H1 (cell line): ENCODE data around the gene TRAPPC12. TPM values are rescaled to one million over a fixed set of nuclear protein-coding genes. Genes with fewer than 3 reads are reported as not detected.

Experiments used
- CTCF ChIA-PET: fragments of 300-600 bp; sonication (Branson Sonifier 250); formaldehyde crosslinking; loops from one replicate; lab custom pipeline; 2021; ENCODE audit not compliant: partially characterized antibody; lab: Charles Lee
- POLR2A ChIA-PET: fragments of 300-600 bp; sonication (Branson Sonifier 250); formaldehyde crosslinking; loops from one replicate; lab custom pipeline; 2021; ENCODE audit warnings: inconsistent platforms; ENCODE audit not compliant: partially characterized antibody; lab: Charles Lee
- DNase-seq, 2 experiments: peaks; one replicate each; pipeline versions ENCODE4 v3.0.0 to v3.0.0-alpha.2; 2010 to 2022; ENCODE audit warnings: low spot score in 2 of 2, low read depth in 1 of 2, mixed read lengths in 1 of 2
- FAIRE-seq: peaks from 2 replicates; lab custom pipeline; 2011; peaks lifted over from hg19 to GRCh38; lab: Jason Lieb, UNC
- H2AFZ ChIP-seq: 2 replicates; pipeline ENCODE4 v1.8.1; 2012; ENCODE audit warnings: low read length, inconsistent platforms
- H2AK5ac ChIP-seq: 2 replicates; pipeline ENCODE4 v1.6.1; 2013; ENCODE audit warnings: low read depth, low read length
- H2BK120ac ChIP-seq: replicated peaks from 2 replicates; pipeline ENCODE3; 2013; ENCODE audit warnings: low read depth, low read length, inconsistent platforms
- H2BK12ac ChIP-seq: 2 replicates; pipeline ENCODE4 v1.6.1; 2013; ENCODE audit warnings: low read depth, low read length
- H2BK15ac ChIP-seq: 2 replicates; pipeline ENCODE4 v1.6.1; 2013; ENCODE audit warnings: low read length
- H2BK20ac ChIP-seq: 2 replicates; pipeline ENCODE4 v1.6.1; 2013; ENCODE audit warnings: low read length
- H2BK5ac ChIP-seq: 2 replicates; pipeline ENCODE4 v1.6.1; 2013; ENCODE audit warnings: low read depth, low read length
- H3K14ac ChIP-seq: 2 replicates; pipeline ENCODE4 v1.6.1; 2013; ENCODE audit warnings: inconsistent platforms; ENCODE audit not compliant: insufficient read length
- H3K18ac ChIP-seq: 2 replicates; pipeline ENCODE4 v1.6.1; 2013; ENCODE audit warnings: low read length; ENCODE audit errors: extremely low read depth
- H3K23ac ChIP-seq: 2 replicates; pipeline ENCODE4 v1.6.1; 2013; ENCODE audit warnings: inconsistent platforms; ENCODE audit not compliant: insufficient read length
- H3K23me2 ChIP-seq: 2 replicates; pipeline ENCODE4 v1.6.1; 2013; ENCODE audit warnings: low read depth, low read length
- H3K27ac ChIP-seq: 2 replicates; pipeline ENCODE4 v1.6.1; 2011; ENCODE audit warnings: low read depth, low read length, inconsistent platforms
- H3K27me3 ChIP-seq, 4 experiments: replicated peaks in 1 of 4; 1 replicate in 1 of 4; 2 replicates in 3 of 4; pipeline versions ENCODE4 v1.6.1 to v1.8.1; 2011 to 2013; ENCODE audit warnings: low read length in 3 of 4, mild to moderate bottlenecking in 3 of 4, inconsistent platforms in 2 of 4, mixed read lengths in 2 of 4, moderate library complexity in 1 of 4; ENCODE audit not compliant: control insufficient read depth in 3 of 4, insufficient read depth in 3 of 4; ENCODE audit errors: extremely low read depth in 1 of 4
- H3K36me3 ChIP-seq, 4 experiments: 2 replicates each; pipeline versions ENCODE4 v1.6.1 to v1.8.1; 2011 to 2013; ENCODE audit warnings: mild to moderate bottlenecking in 4 of 4, low read length in 3 of 4, moderate library complexity in 2 of 4, control low read depth in 1 of 4, inconsistent platforms in 1 of 4; ENCODE audit not compliant: insufficient read depth in 4 of 4, control insufficient read depth in 2 of 4
- H3K4ac ChIP-seq: replicated peaks from 2 replicates; pipeline ENCODE3; 2013; ENCODE audit warnings: low read length, low read depth, mixed read lengths, inconsistent platforms; ENCODE audit not compliant: insufficient read length
- H3K4me1 ChIP-seq, 4 experiments: replicated peaks in 1 of 4; 1 replicate in 1 of 4; 2 replicates in 3 of 4; pipeline versions ENCODE4 v1.6.1 to v1.8.1; 2011 to 2013; ENCODE audit warnings: low read length in 3 of 4, inconsistent platforms in 2 of 4, mixed read lengths in 1 of 4; ENCODE audit not compliant: insufficient read depth in 4 of 4, control insufficient read depth in 3 of 4
- H3K4me2 ChIP-seq, 2 experiments: 2 replicates each; pipeline versions ENCODE4 v1.6.1 to v1.8.1; 2011 to 2013; ENCODE audit warnings: low read depth in 2 of 2, low read length in 2 of 2, control low read depth in 1 of 2, inconsistent platforms in 1 of 2, mild to moderate bottlenecking in 1 of 2; ENCODE audit not compliant: insufficient read depth in 1 of 2
- H3K4me3 ChIP-seq, 4 experiments: fragments of 200-600, 300-600 bp in 1 of 4; sonication (generic), shearing (Covaris generic), sonication (Bioruptor Twin) in 1 of 4; 2 replicates each; pipeline versions ENCODE4 v1.5.1 to v1.8.1; 2011 to 2016; ENCODE audit warnings: low read length in 4 of 4, low read depth in 3 of 4, control low read depth in 2 of 4, inconsistent platforms in 2 of 4, mild to moderate bottlenecking in 2 of 4, mixed read lengths in 1 of 4, moderate library complexity in 1 of 4; ENCODE audit not compliant: insufficient read depth in 2 of 4; ENCODE audit errors: extremely low read depth in 1 of 4
- H3K56ac ChIP-seq: replicated peaks from 2 replicates; pipeline ENCODE3; 2013; ENCODE audit warnings: low read depth, mild to moderate bottlenecking, mixed read lengths, low read length, inconsistent platforms; ENCODE audit not compliant: insufficient read length
- H3K79me1 ChIP-seq: 2 replicates; pipeline ENCODE4 v1.6.1; 2013; ENCODE audit warnings: low read depth, low read length, control low read depth
- H3K79me2 ChIP-seq, 2 experiments: 2 replicates each; pipeline versions ENCODE4 v1.6.1 to v1.8.1; 2012 to 2013; ENCODE audit warnings: low read length in 2 of 2, mild to moderate bottlenecking in 2 of 2, inconsistent platforms in 1 of 2; ENCODE audit not compliant: insufficient read depth in 2 of 2, control insufficient read depth in 1 of 2
- H3K9ac ChIP-seq, 4 experiments: replicated peaks in 1 of 4; 1 replicate in 1 of 4; 2 replicates in 3 of 4; pipeline versions ENCODE4 v1.6.1 to v1.8.1; 2011 to 2013; ENCODE audit warnings: low read depth in 3 of 4, low read length in 3 of 4, control low read depth in 2 of 4, mild to moderate bottlenecking in 2 of 4, moderate library complexity in 2 of 4, inconsistent platforms in 1 of 4; ENCODE audit errors: extremely low read depth in 1 of 4
- H3K9me3 ChIP-seq, 2 experiments: 2 replicates each; pipeline versions ENCODE4 v1.6.1 to v1.8.1; 2012 to 2013; ENCODE audit warnings: mild to moderate bottlenecking in 2 of 2, moderate library complexity in 2 of 2, control low read depth in 1 of 2, inconsistent platforms in 1 of 2, low read depth in 1 of 2, low read length in 1 of 2, mixed read lengths in 1 of 2; ENCODE audit not compliant: insufficient read depth in 2 of 2
- H4K20me1 ChIP-seq, 2 experiments: replicated peaks in 1 of 2; 2 replicates each; pipeline versions ENCODE3 to v1.8.1; 2011 to 2013; ENCODE audit warnings: inconsistent platforms in 2 of 2, low read length in 2 of 2, mild to moderate bottlenecking in 1 of 2; ENCODE audit not compliant: insufficient read depth in 2 of 2, control insufficient read depth in 1 of 2
- H4K5ac ChIP-seq: 2 replicates; pipeline ENCODE4 v1.6.1; 2013; ENCODE audit warnings: low read length, low read depth, mixed read lengths, inconsistent platforms; ENCODE audit not compliant: insufficient read length
- H4K8ac ChIP-seq: 2 replicates; pipeline ENCODE4 v1.8.0; 2013; ENCODE audit warnings: mild to moderate bottlenecking, moderate library complexity, low read length, inconsistent platforms; ENCODE audit not compliant: insufficient read depth; ENCODE audit errors: extremely low read depth
- H4K91ac ChIP-seq: replicated peaks from 2 replicates; pipeline ENCODE3; 2013; ENCODE audit warnings: low read length, mixed read lengths, inconsistent platforms; ENCODE audit not compliant: insufficient read length
- JUN ChIP-seq: IDR thresholded peaks from 2 replicates; pipeline ENCODE4 v1.6.1; 2011; ENCODE audit warnings: low read depth, mild to moderate bottlenecking, improper control_type of control experiment, low read length
- SAP30 ChIP-seq: fragments of 300-600 bp; sonication (generic); IDR thresholded peaks from 2 replicates; pipeline ENCODE4 v1.7.1; 2012; ENCODE audit warnings: low read length, moderate library complexity, mild to moderate bottlenecking, inconsistent platforms; ENCODE audit not compliant: insufficient read depth, insufficient replicate concordance
- TBP ChIP-seq: IDR thresholded peaks from 2 replicates; pipeline ENCODE4 v1.6.1; 2011; ENCODE audit warnings: low read depth, low read length, improper control_type of control experiment
- WGBS, 2 experiments: shearing (Covaris generic) in 1 of 2; methylation state at CpG; one replicate each; pipeline versions ENCODE4 v1.1.6 to v1.1.7; 2013 to 2015; ENCODE audit warnings: low lambda C conversion rate in 2 of 2, mixed read lengths in 2 of 2, inconsistent platforms in 1 of 2, low coverage in 1 of 2, missing lambda C conversion rate in 1 of 2; ENCODE audit not compliant: insufficient replicate concordance in 2 of 2, insufficient coverage in 1 of 2, insufficient read length in 1 of 2; ENCODE audit errors: extremely low coverage in 1 of 2, missing lambda C conversion rate in 1 of 2; 5-methylcytosine and 5-hydroxymethylcytosine counted together
- polyA plus RNA-seq, 7 experiments: library from polyadenylated mRNA; depleted of rRNA in 3 of 7; stranded (reverse) in 5 of 7; unstranded in 2 of 7; fragments of >200 nt in 5 of 7; fragments of 200-250 nt in 2 of 7; gene quantifications; 1 replicate in 5 of 7; 2 replicates in 1 of 7; 4 replicates in 1 of 7; pipeline versions ENCODE4 v1.2.1 to v1.2.3, GENCODE V29; 2011 to 2013; ENCODE audit warnings: missing spikeins in 2 of 7, mixed read lengths in 2 of 7
- total RNA-seq: library from RNA; stranded (reverse); fragmentation: NEBNext Ultra II Directional; extraction: Animal tissue kit (Norgen Biotek cat#: 25700); gene quantifications from 2 replicates; pipeline ENCODE4 v1.2.1, GENCODE V29; 2021

Gene TRAPPC12
- total and polyA plus RNA-seq, 2 of the 8 experiments (the other 6 are each of a cell fraction or from before 2014, with no cell fraction given) = 35.0 to 67.3 TPM

GRCh38 chr2:3516831-3517230 lies 137.3 kb downstream of the TRAPPC12 start:
- no peak overlapping the region for H4K8ac ChIP-seq
- H3K9me3 ChIP-seq = no peaks in the 10 kb centered on the region
- H4K91ac ChIP-seq = no peak overlapping the region
- H3K18ac ChIP-seq = no peak overlapping the region
- WGBS, 2 experiments = 100% methylated on average over 3 of the region's 3 CpGs; no CpG with 5 or more reads in 1 of the 2 experiments
- H3K27me3 ChIP-seq = no peaks in the 10 kb centered on the region
- H3K9ac ChIP-seq = no peak overlapping the region
- no peak overlapping the region for H2BK15ac ChIP-seq
- no peak overlapping the region for H3K4me2 ChIP-seq
- no peak overlapping the region for H2BK120ac ChIP-seq
- H3K14ac ChIP-seq = no peak overlapping the region
- H2AFZ ChIP-seq = no peak overlapping the region
- H4K5ac ChIP-seq = no peak overlapping the region
- no peak overlapping the region for H3K4ac ChIP-seq
- H4K20me1 ChIP-seq = no peaks in the 10 kb centered on the region
- H3K27ac ChIP-seq = no peak overlapping the region
- peaks cover 0 to 11% of the 10 kb centered on the region in 2 experiments; a peak in 1 of 4 replicates for H3K79me2 ChIP-seq
- H3K36me3 ChIP-seq = peaks cover 1 to 6% (median 3%) of the 10 kb centered on the region in 4 experiments; a peak in 5 of 8 replicates
- H2BK12ac ChIP-seq = no peak overlapping the region
- DNase-seq (no peak), FAIRE-seq (no peak)
- H2BK5ac ChIP-seq = no peak overlapping the region
- H3K4me1 ChIP-seq = peaks cover 0 to 3% (median 1%) of the 10 kb centered on the region in 4 experiments; a peak in 3 of 7 replicates
- no peak overlapping the region for H2BK20ac ChIP-seq
- no peak overlapping the region for H3K56ac ChIP-seq
- ChIA-PET POLR2A (interaction anchor here (0.6 to 2.0 kb wide), 4 partner anchors 11 to 72 kb away, joined by 3 to 7 read pairs (median 3); no protein-coding TSS in a partner anchor), CTCF (interaction anchor here (1.3 kb wide), 1 partner anchor 20 kb away, joined by 3 read pairs; no protein-coding TSS in a partner anchor)
- no peak overlapping the region for H3K4me3 ChIP-seq
- peaks cover 9% of the 10 kb centered on the region for H3K23me2 ChIP-seq
- H2AK5ac ChIP-seq = no peak overlapping the region
- H3K23ac ChIP-seq = no peak overlapping the region
- no peaks in the 10 kb centered on the region; the same call in 1 of the 2 replicates for H3K79me1 ChIP-seq
- TF ChIP-seq SAP30 = no peak
- no peak for TF ChIP-seq TBP
- TF ChIP-seq JUN = no peak
